ENCODE measurements around the gene RBL2. TPM values are rescaled to one million over a fixed set of nuclear protein-coding genes. Genes with fewer than 3 reads are reported as not detected.

RBL2 gene
- polyA plus RNA-seq, 1 donor from 2014 or later: 146 TPM

DNA sequence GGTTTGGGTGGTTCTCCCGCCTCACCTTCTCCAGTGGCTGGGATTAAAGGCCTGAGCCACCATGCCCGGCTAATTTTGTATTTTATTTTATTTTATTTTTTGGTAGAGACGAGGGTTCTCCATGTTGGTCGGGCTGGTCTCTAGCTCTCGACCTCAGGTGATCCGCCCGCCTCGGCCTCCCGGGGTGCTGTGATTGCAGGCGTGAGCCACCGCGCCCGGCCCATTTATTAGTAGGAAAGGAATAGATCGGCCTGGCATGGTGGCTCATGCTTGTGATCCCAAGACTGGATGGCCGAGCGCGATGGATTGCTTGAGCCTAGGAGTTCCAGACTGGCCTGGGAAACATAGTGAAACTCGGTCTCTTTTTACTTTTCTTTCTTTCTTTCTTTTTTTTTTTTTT lies 20.4 kb upstream of the RBL2 start:
- no peaks in the 10 kb centered on the region for H4K20me1 ChIP-seq (ENCODE audit: insufficient read depth)
- H3K9me3 ChIP-seq (ENCODE audit: low read length): no peaks in the 10 kb centered on the region
- H3K27ac ChIP-seq (ENCODE audit: low read length): no peak overlapping the region
- H3K4me3 ChIP-seq (ENCODE audit: low read length): no peak overlapping the region
- no peaks in the 10 kb centered on the region for H3K27me3 ChIP-seq (ENCODE audit: insufficient read depth, low read depth, low read length)
- no peaks in the 10 kb centered on the region for H3K79me2 ChIP-seq (replicated peaks; ENCODE audit: insufficient read depth, low read length)
- no peak overlapping the region for H3K9ac ChIP-seq (ENCODE audit: low read length)
- H2AFZ ChIP-seq (ENCODE audit: low read depth, low read length): no peak overlapping the region
- H3K9me2 ChIP-seq (ENCODE audit: insufficient read depth, low read length): no peaks in the 10 kb centered on the region
- H3K4me2 ChIP-seq (ENCODE audit: low read length): no peak overlapping the region
- TF ChIP-seq TAF1 (IDR thresholded peaks at IDR 0.05; ENCODE audit: low read depth) (no peak), EP300 (conservative IDR thresholded peaks at IDR 0.05; ENCODE audit: poor library complexity, severe bottlenecking) (no peak), EZH2 (IDR thresholded peaks at IDR 0.05; ENCODE audit: borderline replicate concordance, insufficient read depth, low read length, poor library complexity, severe bottlenecking) (no peak), SMC3 (conservative IDR thresholded peaks at IDR 0.05; ENCODE audit: poor library complexity) (no peak), POLR2AphosphoS5 (IDR thresholded peaks at IDR 0.05) (no peak), MXI1 (conservative IDR thresholded peaks at IDR 0.05; ENCODE audit: poor library complexity, severe bottlenecking) (no peak), RAD21 (conservative IDR thresholded peaks at IDR 0.05) (no peak)
- TF ChIP-seq, protein P1, sequence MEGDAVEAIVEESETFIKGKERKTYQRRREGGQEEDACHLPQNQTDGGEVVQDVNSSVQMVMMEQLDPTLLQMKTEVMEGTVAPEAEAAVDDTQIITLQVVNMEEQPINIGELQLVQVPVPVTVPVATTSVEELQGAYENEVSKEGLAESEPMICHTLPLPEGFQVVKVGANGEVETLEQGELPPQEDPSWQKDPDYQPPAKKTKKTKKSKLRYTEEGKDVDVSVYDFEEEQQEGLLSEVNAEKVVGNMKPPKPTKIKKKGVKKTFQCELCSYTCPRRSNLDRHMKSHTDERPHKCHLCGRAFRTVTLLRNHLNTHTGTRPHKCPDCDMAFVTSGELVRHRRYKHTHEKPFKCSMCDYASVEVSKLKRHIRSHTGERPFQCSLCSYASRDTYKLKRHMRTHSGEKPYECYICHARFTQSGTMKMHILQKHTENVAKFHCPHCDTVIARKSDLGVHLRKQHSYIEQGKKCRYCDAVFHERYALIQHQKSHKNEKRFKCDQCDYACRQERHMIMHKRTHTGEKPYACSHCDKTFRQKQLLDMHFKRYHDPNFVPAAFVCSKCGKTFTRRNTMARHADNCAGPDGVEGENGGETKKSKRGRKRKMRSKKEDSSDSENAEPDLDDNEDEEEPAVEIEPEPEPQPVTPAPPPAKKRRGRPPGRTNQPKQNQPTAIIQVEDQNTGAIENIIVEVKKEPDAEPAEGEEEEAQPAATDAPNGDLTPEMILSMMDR (IDR thresholded peaks at IDR 0.05; ENCODE audit: poor library complexity, severe bottlenecking): no peak
- TF ChIP-seq, protein P2, sequence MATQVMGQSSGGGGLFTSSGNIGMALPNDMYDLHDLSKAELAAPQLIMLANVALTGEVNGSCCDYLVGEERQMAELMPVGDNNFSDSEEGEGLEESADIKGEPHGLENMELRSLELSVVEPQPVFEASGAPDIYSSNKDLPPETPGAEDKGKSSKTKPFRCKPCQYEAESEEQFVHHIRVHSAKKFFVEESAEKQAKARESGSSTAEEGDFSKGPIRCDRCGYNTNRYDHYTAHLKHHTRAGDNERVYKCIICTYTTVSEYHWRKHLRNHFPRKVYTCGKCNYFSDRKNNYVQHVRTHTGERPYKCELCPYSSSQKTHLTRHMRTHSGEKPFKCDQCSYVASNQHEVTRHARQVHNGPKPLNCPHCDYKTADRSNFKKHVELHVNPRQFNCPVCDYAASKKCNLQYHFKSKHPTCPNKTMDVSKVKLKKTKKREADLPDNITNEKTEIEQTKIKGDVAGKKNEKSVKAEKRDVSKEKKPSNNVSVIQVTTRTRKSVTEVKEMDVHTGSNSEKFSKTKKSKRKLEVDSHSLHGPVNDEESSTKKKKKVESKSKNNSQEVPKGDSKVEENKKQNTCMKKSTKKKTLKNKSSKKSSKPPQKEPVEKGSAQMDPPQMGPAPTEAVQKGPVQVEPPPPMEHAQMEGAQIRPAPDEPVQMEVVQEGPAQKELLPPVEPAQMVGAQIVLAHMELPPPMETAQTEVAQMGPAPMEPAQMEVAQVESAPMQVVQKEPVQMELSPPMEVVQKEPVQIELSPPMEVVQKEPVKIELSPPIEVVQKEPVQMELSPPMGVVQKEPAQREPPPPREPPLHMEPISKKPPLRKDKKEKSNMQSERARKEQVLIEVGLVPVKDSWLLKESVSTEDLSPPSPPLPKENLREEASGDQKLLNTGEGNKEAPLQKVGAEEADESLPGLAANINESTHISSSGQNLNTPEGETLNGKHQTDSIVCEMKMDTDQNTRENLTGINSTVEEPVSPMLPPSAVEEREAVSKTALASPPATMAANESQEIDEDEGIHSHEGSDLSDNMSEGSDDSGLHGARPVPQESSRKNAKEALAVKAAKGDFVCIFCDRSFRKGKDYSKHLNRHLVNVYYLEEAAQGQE (IDR thresholded peaks at IDR 0.05; ENCODE audit: borderline replicate concordance): no peak
- H3F3A ChIP-seq (ENCODE audit: insufficient read depth, low read length, poor library complexity, severe bottlenecking): no peaks in the 10 kb centered on the region
- H3K36me3 ChIP-seq (ENCODE audit: insufficient read depth, low read length): no peaks in the 10 kb centered on the region

DNA sequence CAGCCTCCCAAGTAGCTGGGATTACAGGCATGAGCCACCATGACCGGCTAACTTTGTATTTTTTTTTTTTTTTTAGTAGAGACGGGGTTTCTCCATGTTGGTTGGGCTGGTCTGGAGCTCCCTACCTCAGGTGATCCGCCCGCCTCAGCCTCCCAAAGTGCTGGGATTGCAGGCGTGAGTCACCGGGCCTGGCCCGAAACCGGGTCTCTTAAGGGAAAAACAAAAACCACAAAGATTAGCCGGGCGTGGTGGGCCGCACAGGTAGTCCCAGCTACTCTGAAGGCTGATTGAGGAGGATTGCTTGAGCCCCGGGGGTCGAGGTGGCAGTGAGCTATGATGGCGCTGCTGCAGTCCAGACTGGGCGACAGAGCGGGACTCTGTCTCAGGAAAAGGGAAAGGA lies 19.9 kb upstream of the RBL2 start:
- H3K4me2 ChIP-seq (ENCODE audit: low read length): no peak overlapping the region
- H3K9me2 ChIP-seq (ENCODE audit: insufficient read depth, low read length): no peaks in the 10 kb centered on the region
- H3K27me3 ChIP-seq (ENCODE audit: insufficient read depth, low read depth, low read length): no peaks in the 10 kb centered on the region
- H3K9me3 ChIP-seq (ENCODE audit: low read length): no peaks in the 10 kb centered on the region
- no peaks in the 10 kb centered on the region for H3F3A ChIP-seq (ENCODE audit: insufficient read depth, low read length, poor library complexity, severe bottlenecking)
- no peaks in the 10 kb centered on the region for H4K20me1 ChIP-seq (ENCODE audit: insufficient read depth)
- H2AFZ ChIP-seq (ENCODE audit: low read depth, low read length): no peak overlapping the region
- no peaks in the 10 kb centered on the region for H3K36me3 ChIP-seq (ENCODE audit: insufficient read depth, low read length)
- H3K79me2 ChIP-seq (replicated peaks; ENCODE audit: insufficient read depth, low read length): no peaks in the 10 kb centered on the region
- no peak overlapping the region for H3K27ac ChIP-seq (ENCODE audit: low read length)
- no peak overlapping the region for H3K4me3 ChIP-seq (ENCODE audit: low read length)
- TF ChIP-seq TAF1 (IDR thresholded peaks at IDR 0.05; ENCODE audit: low read depth) (no peak), EP300 (conservative IDR thresholded peaks at IDR 0.05; ENCODE audit: poor library complexity, severe bottlenecking) (no peak), EZH2 (IDR thresholded peaks at IDR 0.05; ENCODE audit: borderline replicate concordance, insufficient read depth, low read length, poor library complexity, severe bottlenecking) (no peak), MXI1 (conservative IDR thresholded peaks at IDR 0.05; ENCODE audit: poor library complexity, severe bottlenecking) (no peak), SMC3 (conservative IDR thresholded peaks at IDR 0.05; ENCODE audit: poor library complexity) (no peak), POLR2AphosphoS5 (IDR thresholded peaks at IDR 0.05) (no peak)
- TF ChIP-seq, protein P1 (IDR thresholded peaks at IDR 0.05; ENCODE audit: poor library complexity, severe bottlenecking): no peak
- H3K9ac ChIP-seq (ENCODE audit: low read length): no peak overlapping the region

Data from neural cell (in vitro differentiated cells).